SU-DHL-6 (cell line): ENCODE data around the gene IL13.

Experiments
- H2AFZ ChIP-seq: fragments of 200-600 bp; sonication (generic); 2 replicates; pipeline ENCODE4 v1.6.1; 2014; ENCODE audit warnings: low read depth, mild to moderate bottlenecking, moderate library complexity, mixed read lengths, antibody characterized with exemption, low read length; ENCODE audit not compliant: severe bottlenecking
- H3F3A ChIP-seq: fragments of 200-600 bp; shearing (Covaris generic); 2 replicates; pipeline ENCODE4 v1.6.0; 2016; ENCODE audit warnings: antibody characterized with exemption, mild to moderate bottlenecking; ENCODE audit not compliant: insufficient read depth
- H3K27ac ChIP-seq: fragments of 200-600 bp; sonication (generic); 2 replicates; pipeline ENCODE4 v1.5.1; 2016; ENCODE audit warnings: low read depth, mild to moderate bottlenecking, low read length, moderate library complexity, mixed read lengths
- H3K27me3 ChIP-seq: fragments of 200-600 bp; sonication (generic), shearing (Covaris generic); 2 replicates; pipeline ENCODE4 v1.6.0; 2014; ENCODE audit warnings: mild to moderate bottlenecking, low read length
- H3K36me3 ChIP-seq: fragments of 200-600 bp; sonication (generic); 2 replicates; pipeline ENCODE4 v1.6.1; 2014; ENCODE audit warnings: mild to moderate bottlenecking, low read length, mixed read lengths
- H3K4me2 ChIP-seq: fragments of 300-600, 200-600 bp; shearing (Covaris generic), sonication (generic); 2 replicates; pipeline ENCODE4 v1.6.0; 2014; ENCODE audit warnings: low read length, low read depth, mild to moderate bottlenecking; ENCODE audit not compliant: poor library complexity, severe bottlenecking
- H3K4me3 ChIP-seq: fragments of 200-600 bp; sonication (generic); 2 replicates; pipeline ENCODE4 v1.5.1; 2014; ENCODE audit warnings: antibody characterized with exemption, low read length, mild to moderate bottlenecking, mixed read lengths; ENCODE audit not compliant: insufficient read depth, poor library complexity, severe bottlenecking
- H3K79me2 ChIP-seq: fragments of 200-600 bp; sonication (generic); 2 replicates; pipeline ENCODE4 v1.6.1; 2014; ENCODE audit warnings: mild to moderate bottlenecking, low read length, moderate library complexity; ENCODE audit not compliant: insufficient read depth
- H3K9ac ChIP-seq: fragments of 200-600 bp; sonication (generic); 2 replicates; pipeline ENCODE4 v1.7.0; 2014; ENCODE audit warnings: mild to moderate bottlenecking, low read length
- H3K9me2 ChIP-seq: fragments of 200-600 bp; sonication (generic); replicated peaks from 2 replicates; pipeline ENCODE4 v1.6.1; 2014; ENCODE audit warnings: low read length; ENCODE audit not compliant: insufficient read depth
- H3K9me3 ChIP-seq: fragments of 200-600 bp; sonication (generic); 2 replicates; pipeline ENCODE4 v1.6.1; 2014; ENCODE audit warnings: low read length, mixed read lengths; ENCODE audit not compliant: insufficient read depth
- H4K20me1 ChIP-seq: fragments of 200-600 bp; sonication (generic); 2 replicates; pipeline ENCODE4 v1.6.1; 2014; ENCODE audit warnings: low read depth, mild to moderate bottlenecking, antibody characterized with exemption, low read length, moderate library complexity, mixed read lengths
- CTCF ChIP-seq: fragments of 200-600 bp; sonication (generic); IDR thresholded peaks from one replicate; pipeline ENCODE4 v1.5.1; 2017; ENCODE audit warnings: antibody characterized with exemption, mild to moderate bottlenecking, low read length, moderate library complexity; ENCODE audit not compliant: insufficient read depth, poor library complexity, severe bottlenecking
- EZH2phosphoT487 ChIP-seq: fragments of 200-600 bp; sonication (generic), shearing (Covaris generic); conservative IDR thresholded peaks from 2 replicates; pipeline ENCODE4 v1.6.1; 2018; ENCODE audit warnings: mild to moderate bottlenecking, antibody characterized with exemption, low read length, moderate library complexity, mixed read lengths

Gene IL13

DNA sequence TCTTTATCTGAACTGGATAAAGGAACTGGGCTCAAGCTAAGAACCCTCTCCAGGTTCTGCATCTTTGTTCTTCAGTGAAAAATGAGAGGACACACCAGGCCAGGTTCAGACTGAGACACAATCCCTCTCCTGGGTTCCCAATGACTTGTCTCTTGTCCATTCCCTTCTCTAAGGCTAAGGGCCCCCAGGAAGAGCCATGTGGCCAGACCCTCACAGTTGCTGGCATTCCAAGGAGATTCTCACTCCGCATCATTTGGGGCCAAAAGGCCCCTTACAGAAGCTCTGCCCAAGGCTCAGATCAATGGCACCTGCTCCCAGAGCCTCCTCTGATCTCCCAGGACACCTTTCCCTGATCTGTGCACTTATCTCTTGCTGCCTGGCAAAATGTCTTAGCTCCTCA, 20.8 kb downstream of the IL13 start:
- Histone ChIP-seq H3K4me2 (no peak overlapping the region), H3F3A (no peaks in the 10 kb centered on the region)
- no peak for TF ChIP-seq CTCF
- TF ChIP-seq EZH2phosphoT487, result no peak

GRCh38 chr5:132679166-132679565, 21.2 kb downstream of the IL13 start:
- no peak overlapping the region for H3K9ac ChIP-seq

More for the DNA sequence above, 20.8 kb downstream of the IL13 start:
- H4K20me1 ChIP-seq, result no peaks in the 10 kb centered on the region
- no peak overlapping the region for H3K9ac ChIP-seq
- H3K27ac ChIP-seq, result no peak overlapping the region
- H2AFZ ChIP-seq, result no peak overlapping the region
- H3K36me3 ChIP-seq, result no peaks in the 10 kb centered on the region
- H3K4me3 ChIP-seq, result no peak overlapping the region
- no peaks in the 10 kb centered on the region for H3K9me2 ChIP-seq
- H3K79me2 ChIP-seq, result no peaks in the 10 kb centered on the region
- H3K27me3 ChIP-seq, result no peaks in the 10 kb centered on the region
- no peaks in the 10 kb centered on the region for H3K9me3 ChIP-seq

GRCh38 chr5:132679717-132680380, 21.9 kb downstream of the IL13 start:
- no peaks in the 10 kb centered on the region for H3K27me3 ChIP-seq
- no peak overlapping the region for H2AFZ ChIP-seq
- H3K79me2 ChIP-seq, result no peaks in the 10 kb centered on the region
- H3K27ac ChIP-seq, result no peak overlapping the region
- H3K9ac ChIP-seq, result no peak overlapping the region
- H3K9me2 ChIP-seq, result no peaks in the 10 kb centered on the region
- no peaks in the 10 kb centered on the region for H4K20me1 ChIP-seq
- H3K4me3 ChIP-seq, result no peak overlapping the region
- no peak overlapping the region for H3K4me2 ChIP-seq
- no peaks in the 10 kb centered on the region for H3K9me3 ChIP-seq
- no peaks in the 10 kb centered on the region for H3F3A ChIP-seq
- no peaks in the 10 kb centered on the region for H3K36me3 ChIP-seq
- no peak for TF ChIP-seq EZH2phosphoT487

More at GRCh38 chr5:132679166-132679565, 21.2 kb downstream of the IL13 start:
- Histone ChIP-seq H3K79me2 (no peaks in the 10 kb centered on the region), H4K20me1 (no peaks in the 10 kb centered on the region), H3K36me3 (no peaks in the 10 kb centered on the region), H3K4me2 (no peak overlapping the region), H2AFZ (no peak overlapping the region), H3K9me2 (no peaks in the 10 kb centered on the region), H3K9me3 (no peaks in the 10 kb centered on the region), H3K4me3 (no peak overlapping the region), H3K27me3 (no peaks in the 10 kb centered on the region), H3K27ac (no peak overlapping the region), H3F3A (no peaks in the 10 kb centered on the region)
- no peak for TF ChIP-seq EZH2phosphoT487
- TF ChIP-seq CTCF, result no peak

DNA sequence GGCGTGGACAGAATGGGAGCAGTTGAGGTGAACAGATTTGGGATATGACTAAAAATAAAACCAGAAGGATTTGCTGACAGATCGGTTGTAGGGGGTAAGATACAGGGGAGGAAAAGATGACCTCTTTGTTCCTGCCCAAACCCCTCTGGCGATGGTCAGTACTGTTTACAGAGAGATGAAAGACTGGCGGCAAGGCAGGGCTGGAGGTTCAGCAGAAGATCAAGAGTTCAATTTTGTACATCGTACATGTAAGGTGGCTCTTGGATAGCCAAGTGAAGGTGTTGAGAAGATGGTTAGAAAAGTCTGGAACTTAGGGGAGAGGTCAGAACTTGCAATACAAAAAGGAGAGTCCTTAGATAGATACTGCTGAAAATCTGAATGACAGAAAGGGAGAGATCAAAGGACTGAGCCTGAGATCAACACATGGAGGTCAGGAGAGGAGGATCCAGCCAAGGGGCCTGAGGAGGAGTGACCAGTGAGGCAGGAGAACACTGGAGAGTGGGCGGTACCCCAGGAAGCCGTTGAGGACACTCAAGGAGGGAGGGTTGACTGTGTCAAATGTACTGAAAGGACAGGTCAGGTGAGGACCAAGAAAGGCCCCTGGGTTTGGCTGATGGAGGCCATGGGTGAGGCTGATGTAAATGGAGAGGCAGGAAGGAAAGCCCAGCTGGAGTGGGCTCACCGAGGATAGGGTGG, 23.0 kb downstream of the IL13 start:
- Histone ChIP-seq H3K79me2 (no peaks in the 10 kb centered on the region), H3K4me2 (no peak overlapping the region), H4K20me1 (no peaks in the 10 kb centered on the region)

More for the DNA sequence above, 23.0 kb downstream of the IL13 start:
- TF ChIP-seq CTCF, result no peak
- Histone ChIP-seq H2AFZ (no peak overlapping the region), H3K27ac (no peak overlapping the region), H3K9me3 (no peaks in the 10 kb centered on the region), H3F3A (no peaks in the 10 kb centered on the region), H3K36me3 (no peaks in the 10 kb centered on the region), H3K9ac (no peak overlapping the region), H3K4me3 (no peak overlapping the region), H3K27me3 (no peaks in the 10 kb centered on the region), H3K9me2 (no peaks in the 10 kb centered on the region)
